Upper lobe of right lung (tissue), 1 donor: ENCODE data around the gene CNGA2. TPM values are rescaled to one million over a fixed set of nuclear protein-coding genes. Genes with fewer than 3 reads are reported as not detected.

Source experiments
- ATAC-seq: fragments of 200-7000 bp; cut with Tn5 transposase; one replicate; pipeline ENCODE4 v1.9.1; 2020; ENCODE audit warnings: mild to moderate bottlenecking, moderate library complexity
- DNase-seq: peaks from one replicate; pipeline ENCODE4 v3.0.0-alpha.2; 2020
- H3K27ac ChIP-seq: fragments of 200-600 bp; one replicate; pipeline ENCODE4 v1.8.0; 2022
- H3K27me3 ChIP-seq: fragments of 200-600 bp; one replicate; pipeline ENCODE4 v1.8.0; 2022; ENCODE audit warnings: mild to moderate bottlenecking
- H3K36me3 ChIP-seq: fragments of 200-600 bp; one replicate; pipeline ENCODE4 v1.8.0; 2022
- H3K4me1 ChIP-seq: fragments of 200-600 bp; one replicate; pipeline ENCODE4 v1.8.0; 2022
- H3K4me3 ChIP-seq: fragments of 200-600 bp; one replicate; pipeline ENCODE4 v1.8.0; 2022; ENCODE audit warnings: mild to moderate bottlenecking
- H3K9me3 ChIP-seq: fragments of 200-600 bp; one replicate; pipeline ENCODE4 v1.8.0; 2022
- intact Hi-C: fragments of 100-400 bp; cut with DNase I; formaldehyde crosslinking; loops from one replicate; pipeline ENCODE4 v1.11.0; 2022
- total RNA-seq: library from RNA; stranded (reverse); fragmentation: NEBNext Ultra II Directional; extraction: Animal tissue kit (Norgen Biotek cat#: 25700); gene quantifications from one replicate; pipeline ENCODE4 v1.2.1, GENCODE V29; 2021
- TF ChIP-seq, protein P1 (sequence below): fragments of 200-600 bp; IDR thresholded peaks from one replicate; pipeline ENCODE4 v1.8.0; 2022; ENCODE audit warnings: antibody characterized with exemption
- donor health status: DM: no; HTN: yes; CAD: no; lungs with severe emphysema.

Gene CNGA2
- total RNA-seq, 1 donor from 2014 or later, result not detected

DNA sequence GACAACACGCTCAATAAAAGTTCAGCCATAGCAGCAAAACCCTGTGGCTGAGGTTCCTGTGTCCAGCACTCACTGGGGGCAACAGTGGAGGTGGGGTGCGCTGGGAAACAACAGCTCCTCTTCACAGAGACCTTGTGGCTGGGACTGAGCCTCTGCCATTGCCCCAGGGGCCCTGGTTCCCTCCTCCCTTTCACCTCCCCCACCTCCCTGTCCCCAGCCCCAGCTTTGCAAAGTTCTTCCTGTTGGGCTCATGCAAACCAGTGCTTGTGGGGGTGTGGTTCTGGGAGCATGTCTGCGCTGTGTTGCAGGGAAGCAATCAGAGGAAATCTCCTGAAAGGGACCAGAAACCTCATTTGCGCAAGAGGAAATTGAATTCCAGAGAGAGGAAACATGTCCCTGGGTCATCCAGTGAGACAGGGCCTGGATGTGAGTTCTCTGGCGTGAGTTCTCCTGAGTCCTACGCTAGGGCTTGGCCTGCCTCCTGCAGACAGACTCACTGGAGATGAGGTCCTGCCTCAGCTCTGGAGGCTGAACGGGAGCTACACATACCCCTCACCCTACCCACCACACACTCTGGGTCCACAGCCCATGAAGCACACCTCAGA, 11.3 kb upstream of the CNGA2 start:
- TF ChIP-seq, protein P1, sequence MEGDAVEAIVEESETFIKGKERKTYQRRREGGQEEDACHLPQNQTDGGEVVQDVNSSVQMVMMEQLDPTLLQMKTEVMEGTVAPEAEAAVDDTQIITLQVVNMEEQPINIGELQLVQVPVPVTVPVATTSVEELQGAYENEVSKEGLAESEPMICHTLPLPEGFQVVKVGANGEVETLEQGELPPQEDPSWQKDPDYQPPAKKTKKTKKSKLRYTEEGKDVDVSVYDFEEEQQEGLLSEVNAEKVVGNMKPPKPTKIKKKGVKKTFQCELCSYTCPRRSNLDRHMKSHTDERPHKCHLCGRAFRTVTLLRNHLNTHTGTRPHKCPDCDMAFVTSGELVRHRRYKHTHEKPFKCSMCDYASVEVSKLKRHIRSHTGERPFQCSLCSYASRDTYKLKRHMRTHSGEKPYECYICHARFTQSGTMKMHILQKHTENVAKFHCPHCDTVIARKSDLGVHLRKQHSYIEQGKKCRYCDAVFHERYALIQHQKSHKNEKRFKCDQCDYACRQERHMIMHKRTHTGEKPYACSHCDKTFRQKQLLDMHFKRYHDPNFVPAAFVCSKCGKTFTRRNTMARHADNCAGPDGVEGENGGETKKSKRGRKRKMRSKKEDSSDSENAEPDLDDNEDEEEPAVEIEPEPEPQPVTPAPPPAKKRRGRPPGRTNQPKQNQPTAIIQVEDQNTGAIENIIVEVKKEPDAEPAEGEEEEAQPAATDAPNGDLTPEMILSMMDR, result no peak
- intact Hi-C loops, result no loop called here
- no peak for ATAC-seq
- Histone ChIP-seq H3K27ac (no peak overlapping the region), H3K4me3 (no peak overlapping the region), H3K27me3 (no peaks in the 10 kb centered on the region), H3K4me1 (no peaks in the 10 kb centered on the region), H3K36me3 (no peaks in the 10 kb centered on the region), H3K9me3 (no peaks in the 10 kb centered on the region)
- DNase-seq, result no peak

DNA sequence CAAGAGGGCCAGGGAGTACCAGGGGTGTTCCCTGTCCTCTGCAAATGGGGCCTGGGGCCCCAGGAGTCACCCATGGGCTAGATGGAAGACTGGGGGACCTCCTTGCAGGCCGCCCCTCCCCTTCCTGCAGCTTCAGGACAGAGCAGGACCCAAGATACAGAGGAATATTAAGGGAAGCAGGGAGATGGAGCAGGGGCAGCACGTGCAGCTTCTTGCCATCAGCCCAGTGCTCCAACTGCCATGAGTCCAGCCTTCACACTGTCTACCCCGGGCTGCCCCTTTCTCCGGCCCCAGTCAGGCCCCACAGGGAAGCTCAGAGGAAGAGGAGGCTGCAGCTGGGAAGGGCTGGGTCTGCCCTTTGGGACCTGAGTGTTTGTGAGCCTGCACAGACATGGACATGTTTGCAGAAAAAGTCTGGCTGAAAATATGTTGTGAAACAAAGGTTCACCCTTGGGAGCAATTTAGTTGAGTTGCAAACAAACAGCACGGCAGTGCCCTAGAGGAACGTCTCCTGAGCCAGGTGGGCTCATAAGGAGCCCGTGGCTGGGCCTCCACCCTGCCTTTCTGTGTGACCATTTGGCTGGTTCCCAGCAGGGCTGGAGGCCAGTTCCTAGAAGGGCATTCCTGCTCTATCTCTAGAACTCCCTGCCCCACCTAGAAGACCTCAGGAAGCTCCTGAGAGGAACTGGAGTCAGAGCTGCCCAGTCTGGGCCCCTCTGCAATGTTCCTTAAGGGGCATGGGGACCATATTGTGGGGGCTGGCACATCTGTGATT, 9.8 kb upstream of the CNGA2 start:
- intact Hi-C loops, result no loop called here
- Histone ChIP-seq H3K27me3 (no peaks in the 10 kb centered on the region), H3K9me3 (no peaks in the 10 kb centered on the region), H3K27ac (no peak overlapping the region), H3K4me1 (no peaks in the 10 kb centered on the region), H3K4me3 (no peak overlapping the region), H3K36me3 (no peaks in the 10 kb centered on the region)
- TF ChIP-seq, protein P1, result no peak
- peak; percentile 37 for ATAC-seq
- no peak for DNase-seq

DNA sequence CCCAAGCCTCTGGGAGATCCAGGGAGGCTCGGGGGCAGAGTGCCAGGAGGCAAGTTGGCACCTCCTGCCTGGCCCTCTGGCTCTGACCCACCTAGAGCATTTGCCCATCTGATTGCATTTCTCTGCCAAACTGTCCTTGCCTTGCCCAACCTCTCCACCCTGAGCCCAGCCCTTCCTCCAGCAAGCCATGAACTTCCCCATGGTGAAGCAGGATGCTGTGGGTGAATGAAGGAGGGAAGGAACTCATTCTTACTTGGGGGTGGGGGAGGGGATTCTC, 9.3 kb upstream of the CNGA2 start:
- Histone ChIP-seq H3K27ac (no peak overlapping the region), H3K27me3 (no peaks in the 10 kb centered on the region), H3K36me3 (no peaks in the 10 kb centered on the region), H3K4me1 (no peaks in the 10 kb centered on the region), H3K4me3 (no peak overlapping the region), H3K9me3 (no peaks in the 10 kb centered on the region)
- no peak for ATAC-seq
- TF ChIP-seq, protein P1, result no peak
- no peak for DNase-seq
- intact Hi-C loops, result no loop called here

DNA sequence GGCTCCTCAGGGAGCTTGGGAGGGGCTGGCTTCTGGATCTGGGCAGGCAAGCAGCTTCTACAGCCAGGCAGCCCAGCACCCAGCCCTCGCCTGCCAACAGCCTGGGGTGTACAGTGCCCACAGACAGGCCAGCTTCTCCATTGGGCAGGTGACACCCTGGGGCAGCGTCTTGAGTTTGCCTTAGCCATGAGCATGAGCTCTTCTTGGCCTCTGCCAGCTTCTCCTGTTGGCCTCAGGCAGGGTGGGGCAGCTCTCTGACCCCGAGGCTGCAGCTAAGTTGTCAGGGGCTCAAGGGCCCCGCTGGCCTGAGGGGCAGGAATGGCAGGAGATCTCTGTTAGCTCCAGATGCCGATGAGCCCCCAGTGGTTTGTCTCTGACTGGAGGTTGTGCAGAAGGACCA, 7.8 kb upstream of the CNGA2 start:
- no peak for ATAC-seq
- H3K36me3 ChIP-seq, result no peaks in the 10 kb centered on the region
- H3K27ac ChIP-seq, result no peak overlapping the region
- TF ChIP-seq, protein P1, result no peak
- H3K9me3 ChIP-seq, result no peaks in the 10 kb centered on the region
- H3K4me1 ChIP-seq, result no peaks in the 10 kb centered on the region
- H3K27me3 ChIP-seq, result no peaks in the 10 kb centered on the region
- intact Hi-C loops, result no loop called here
- DNase-seq, result no peak
- no peak overlapping the region for H3K4me3 ChIP-seq

DNA sequence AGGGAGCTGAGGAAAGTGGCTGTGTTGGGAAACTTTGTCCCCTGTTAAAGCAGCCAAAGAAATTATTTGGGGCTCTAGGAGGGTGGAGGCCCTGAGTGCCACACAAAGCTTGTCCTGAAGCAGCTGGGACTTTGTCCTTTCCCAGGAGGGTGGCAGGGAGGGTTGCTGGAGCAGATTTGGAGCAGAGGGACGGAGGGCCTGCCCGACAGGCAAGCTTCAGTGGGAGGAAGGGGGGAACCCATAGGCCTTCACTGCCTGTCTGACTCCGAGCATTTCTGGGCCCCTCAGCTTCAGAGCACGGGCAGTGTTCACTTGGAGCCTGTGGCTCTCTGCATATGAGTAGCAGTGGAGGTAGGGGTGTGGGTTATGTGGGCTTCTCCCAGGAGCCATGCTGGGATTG, 7.2 kb upstream of the CNGA2 start:
- intact Hi-C loops, result no loop called here
- H3K27me3 ChIP-seq, result no peaks in the 10 kb centered on the region
- ATAC-seq (no peak), DNase-seq (no peak)
- no peak overlapping the region for H3K27ac ChIP-seq
- no peaks in the 10 kb centered on the region for H3K4me1 ChIP-seq
- H3K36me3 ChIP-seq, result no peaks in the 10 kb centered on the region
- no peak overlapping the region for H3K4me3 ChIP-seq
- H3K9me3 ChIP-seq, result no peaks in the 10 kb centered on the region
- TF ChIP-seq, protein P1, result no peak
